Karpas-422 (cell line): ENCODE measurements around the gene CATSPER2. TPM values are rescaled to one million over a fixed set of nuclear protein-coding genes. Genes with fewer than 3 reads are reported as not detected.
"Not testable (repeated sequence)": the region's sequence is repeated elsewhere in the genome, so short reads cannot be mapped to it uniquely, and the experiment has no call there.

Source experiments
- DNase-seq: peaks from one replicate; pipeline ENCODE4 v3.0.0-alpha.2; 2015
- H2AFZ ChIP-seq: fragments of 200-600 bp; sonication (generic); 2 replicates; pipeline ENCODE4 v1.6.1; 2014; ENCODE audit warnings: antibody characterized with exemption, low read length, mixed read lengths
- H3K27ac ChIP-seq: fragments of 200-600 bp; sonication (generic); 2 replicates; pipeline ENCODE4 v1.5.1; 2014; ENCODE audit warnings: mild to moderate bottlenecking, low read length, moderate library complexity
- H3K27me3 ChIP-seq: fragments of 200-600 bp; sonication (generic); 2 replicates; pipeline ENCODE4 v1.6.1; 2014; ENCODE audit warnings: low read length, mixed read lengths
- H3K36me3 ChIP-seq: fragments of 200-600 bp; sonication (generic); 2 replicates; pipeline ENCODE4 v1.6.1; 2014; ENCODE audit warnings: low read length, mixed read lengths; ENCODE audit not compliant: insufficient read depth
- H3K4me1 ChIP-seq: fragments of 200-600 bp; sonication (generic); 2 replicates; pipeline ENCODE4 v1.6.1; 2014; ENCODE audit warnings: mild to moderate bottlenecking, low read length, mixed read lengths
- H3K4me2 ChIP-seq: fragments of 200-600 bp; sonication (generic); 2 replicates; pipeline ENCODE4 v1.6.1; 2014; ENCODE audit warnings: low read length, low read depth, mild to moderate bottlenecking; ENCODE audit not compliant: poor library complexity, severe bottlenecking
- H3K4me3 ChIP-seq: fragments of 200-600 bp; sonication (generic); 2 replicates; pipeline ENCODE4 v1.5.1; 2014; ENCODE audit warnings: mild to moderate bottlenecking, antibody characterized with exemption, low read length, mixed read lengths
- H3K79me2 ChIP-seq: fragments of 200-600 bp; sonication (generic); 2 replicates; pipeline ENCODE4 v1.6.1; 2014; ENCODE audit warnings: mild to moderate bottlenecking, low read length, mixed read lengths
- H3K9ac ChIP-seq: fragments of 200-600 bp; sonication (generic); 2 replicates; pipeline ENCODE4 v1.6.0; 2014; ENCODE audit warnings: low read length
- H3K9me2 ChIP-seq: fragments of 200-600 bp; sonication (generic), shearing (Covaris generic); replicated peaks from 2 replicates; pipeline ENCODE4 v1.6.0; 2014; ENCODE audit warnings: mild to moderate bottlenecking, low read length, moderate library complexity; ENCODE audit not compliant: insufficient read depth
- H3K9me3 ChIP-seq: fragments of 300-700, 200-600 bp; sonication (generic); 2 replicates; pipeline ENCODE4 v1.6.1; 2014; ENCODE audit warnings: low read length, mixed read lengths
- H4K20me1 ChIP-seq: fragments of 200-600 bp; sonication (generic); 2 replicates; pipeline ENCODE4 v1.6.1; 2014; ENCODE audit warnings: mild to moderate bottlenecking, antibody characterized with exemption, low read length, low read depth; ENCODE audit not compliant: insufficient read depth
- total RNA-seq: library from RNA; depleted of rRNA; stranded (reverse); fragments of >200 nt; shearing (Covaris generic); gene quantifications from 2 replicates; pipeline ENCODE4 v1.2.3, GENCODE V29; 2014; ENCODE audit warnings: low replicate concordance; rRNA removed

The CATSPER2 gene
- total RNA-seq, result 5.1 and 6.0 TPM in 2 replicates

GRCh38 chr15:43648649-43649429 is at the start of gene CATSPER2:
Gene CATSPER2 (minus strand): TSS chr15:43648844. CDS start chr15:43648061, 783 bp downstream.
- no peak within 1 kb of the TSS for H3K4me3 ChIP-seq
- no peak within 1 kb of the TSS for H2AFZ ChIP-seq
- H4K20me1 ChIP-seq, result no peaks in the 10 kb centered on the region
- H3K27me3 ChIP-seq, result no peaks in the 10 kb centered on the region
- H3K4me2 ChIP-seq, result no peak within 1 kb of the TSS
- H3K4me1 ChIP-seq, result peaks cover 16% of the 10 kb centered on the region
- peak; percentile 6 for DNase-seq
- no peak within 1 kb of the TSS for H3K27ac ChIP-seq
- H3K9ac ChIP-seq, result no peak within 1 kb of the TSS
- no peaks in the 10 kb centered on the region for H3K9me2 ChIP-seq
- no peaks in the 10 kb centered on the region for H3K36me3 ChIP-seq
- H3K9me3 ChIP-seq, result no peaks in the 10 kb centered on the region
- H3K79me2 ChIP-seq, result no peaks in the 10 kb centered on the region

- not testable (repeated sequence) for H3K79me2 ChIP-seq, H2AFZ ChIP-seq, H3K27ac ChIP-seq, H4K20me1 ChIP-seq, H3K9ac ChIP-seq, H3K4me1 ChIP-seq, H3K4me2 ChIP-seq, H3K4me3 ChIP-seq, H3K36me3 ChIP-seq, DNase-seq, H3K9me2 ChIP-seq, H3K9me3 ChIP-seq, H3K27me3 ChIP-seq
Measured at GRCh38 chr15:43693148-43694022, 44.7 kb upstream of the CATSPER2 start, which contains the start of gene CKMT1A. Gene CKMT1A (plus strand): TSS chr15:43693859. CDS start chr15:43694051, 192 bp downstream.

- not testable (repeated sequence) for H3K9me3 ChIP-seq, DNase-seq, H3K36me3 ChIP-seq, H3K4me1 ChIP-seq, H3K27me3 ChIP-seq, H3K27ac ChIP-seq, H4K20me1 ChIP-seq, H3K4me2 ChIP-seq, H3K9me2 ChIP-seq, H3K4me3 ChIP-seq, H3K9ac ChIP-seq, H2AFZ ChIP-seq, H3K79me2 ChIP-seq
Measured at GRCh38 chr15:43692679-43693078, 44.0 kb upstream of the CATSPER2 start.

DNA sequence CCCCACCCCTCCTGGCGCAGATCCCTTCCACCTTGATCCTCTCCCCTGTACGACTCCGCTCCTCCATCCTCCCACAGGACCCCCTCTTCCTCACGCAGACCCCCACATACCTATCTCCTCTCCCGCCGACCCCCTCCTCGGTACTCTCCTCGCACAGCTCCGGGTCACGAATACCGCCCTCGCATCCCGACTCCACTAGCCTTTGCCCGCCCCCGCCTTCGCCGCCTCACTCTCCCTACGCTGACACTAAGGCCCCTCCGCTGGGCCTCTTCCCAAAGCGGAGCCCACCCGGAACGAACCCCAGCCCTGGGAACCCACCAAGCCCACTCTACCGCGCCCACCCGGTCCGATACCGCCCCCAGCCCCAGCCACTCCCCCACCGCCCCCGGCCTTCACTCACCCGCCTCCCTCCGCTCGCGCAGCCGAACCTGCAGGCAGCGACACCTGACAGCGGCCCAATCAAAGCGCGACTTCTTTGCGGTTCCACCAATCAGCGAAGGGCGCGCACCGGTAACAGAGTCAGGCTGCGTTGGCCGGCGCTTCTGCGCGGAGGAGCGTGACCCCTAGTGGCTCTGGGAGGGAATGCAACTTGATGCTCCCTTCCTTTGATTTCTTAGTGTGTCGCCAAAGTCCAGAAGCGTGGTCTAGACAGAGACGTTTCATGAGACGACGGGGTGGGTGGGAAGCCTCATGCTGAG is 41.1 kb upstream of the CATSPER2 start:
- not testable (repeated sequence) for H3K9me2 ChIP-seq

GRCh38 chr15:43674175-43674574 is 25.5 kb upstream of the CATSPER2 start:
- H3K79me2 ChIP-seq, H3K27ac ChIP-seq, H3K9me3 ChIP-seq, H2AFZ ChIP-seq, H3K27me3 ChIP-seq, H3K9me2 ChIP-seq, H3K4me3 ChIP-seq, DNase-seq, H4K20me1 ChIP-seq, H3K9ac ChIP-seq, H3K4me2 ChIP-seq, H3K36me3 ChIP-seq, H3K4me1 ChIP-seq: not testable (repeated sequence)

More for the DNA sequence above, 41.1 kb upstream of the CATSPER2 start:
- not testable (repeated sequence) for H3K79me2 ChIP-seq, H3K9ac ChIP-seq, H3K27me3 ChIP-seq, H4K20me1 ChIP-seq, DNase-seq, H3K4me1 ChIP-seq, H2AFZ ChIP-seq, H3K4me2 ChIP-seq, H3K27ac ChIP-seq, H3K4me3 ChIP-seq, H3K36me3 ChIP-seq, H3K9me3 ChIP-seq

DNA sequence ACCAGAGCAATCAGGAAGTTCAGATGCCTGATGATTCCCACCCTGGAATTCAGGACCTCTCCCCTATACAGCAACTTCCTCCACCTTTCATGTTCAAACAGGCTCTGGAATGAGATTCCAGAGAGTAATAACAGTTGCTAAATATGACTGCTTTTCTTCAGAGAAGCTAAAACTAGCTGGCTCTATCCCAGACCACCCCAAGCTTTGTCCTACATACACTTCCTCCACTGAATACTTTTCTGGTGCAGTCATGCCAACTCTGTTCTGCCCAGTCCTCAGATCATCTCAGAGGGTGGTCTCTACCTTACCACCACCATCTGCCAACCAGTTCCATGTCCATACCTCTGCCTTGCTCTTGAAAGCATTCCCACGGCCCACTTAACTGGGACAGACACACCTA is 17.5 kb upstream of the CATSPER2 start:
- H3K9me3 ChIP-seq, H3K9ac ChIP-seq, H3K79me2 ChIP-seq, H3K4me2 ChIP-seq, DNase-seq, H3K4me3 ChIP-seq, H2AFZ ChIP-seq, H3K9me2 ChIP-seq, H3K27me3 ChIP-seq, H3K27ac ChIP-seq, H3K4me1 ChIP-seq, H3K36me3 ChIP-seq, H4K20me1 ChIP-seq: not testable (repeated sequence)

- H3K27ac ChIP-seq, H3K9me3 ChIP-seq, H3K9me2 ChIP-seq, H3K4me3 ChIP-seq, H4K20me1 ChIP-seq, H3K9ac ChIP-seq, H3K4me1 ChIP-seq, H3K36me3 ChIP-seq, H2AFZ ChIP-seq, H3K79me2 ChIP-seq, DNase-seq, H3K27me3 ChIP-seq, H3K4me2 ChIP-seq: not testable (repeated sequence)
Measured at GRCh38 chr15:43663333-43663732, 14.7 kb upstream of the CATSPER2 start.

- not testable (repeated sequence) for H3K79me2 ChIP-seq, H3K27me3 ChIP-seq, H4K20me1 ChIP-seq, H2AFZ ChIP-seq, DNase-seq, H3K4me1 ChIP-seq, H3K4me2 ChIP-seq, H3K9me3 ChIP-seq, H3K27ac ChIP-seq, H3K9me2 ChIP-seq, H3K4me3 ChIP-seq, H3K36me3 ChIP-seq, H3K9ac ChIP-seq
Measured at GRCh38 chr15:43662293-43662692, 13.6 kb upstream of the CATSPER2 start.
